Ecto neural progenitor cell (in vitro differentiated cells): ENCODE measurements around the gene CARD8.
"Not testable (repeated sequence)": the region's sequence is repeated elsewhere in the genome, so short reads cannot be mapped to it uniquely, and the experiment has no call there.

Source experiments
- DNase-seq: peaks from one replicate; pipeline ENCODE4 v3.0.0-alpha.2; 2018; ENCODE audit warnings: low spot score

CARD8 gene

GRCh38 chr19:48255376-48256303 lies at the start of gene CARD8:
Gene CARD8 (minus strand): TSS chr19:48255912. CDS start chr19:48241020, 14,892 bp downstream.
- peak; percentile 80 for DNase-seq

- no peak for DNase-seq
Observed at GRCh38 chr19:48303866-48304265, 48.2 kb upstream of the CARD8 start.

- DNase-seq = no peak
Observed at GRCh38 chr19:48303367-48303766, 47.7 kb upstream of the CARD8 start.

GRCh38 chr19:48302600-48302959 lies 46.9 kb upstream of the CARD8 start:
- no peak for DNase-seq

GRCh38 chr19:48301886-48302599 lies 46.3 kb upstream of the CARD8 start:
- no peak for DNase-seq

- DNase-seq = no peak
Observed at GRCh38 chr19:48297975-48298374, 42.3 kb upstream of the CARD8 start.

GRCh38 chr19:48296963-48297734 lies 41.4 kb upstream of the CARD8 start:
- DNase-seq = no peak

GRCh38 chr19:48295458-48295857 lies 39.7 kb upstream of the CARD8 start:
- DNase-seq = no peak

- DNase-seq = no peak
Observed at GRCh38 chr19:48292798-48293197, 37.1 kb upstream of the CARD8 start.

GRCh38 chr19:48291489-48291815 lies 35.7 kb upstream of the CARD8 start:
- not testable (repeated sequence) for DNase-seq

- DNase-seq = peak; percentile 90
Observed at GRCh38 chr19:48290771-48291488, 35.2 kb upstream of the CARD8 start.

- peak; percentile 73 for DNase-seq
Observed at GRCh38 chr19:48290401-48290770, 34.7 kb upstream of the CARD8 start.

- no peak for DNase-seq
Observed at GRCh38 chr19:48287748-48288147, 32.0 kb upstream of the CARD8 start.

- no peak for DNase-seq
Observed at GRCh38 chr19:48284896-48285295, 29.2 kb upstream of the CARD8 start.

- DNase-seq = no peak
Observed at GRCh38 chr19:48283908-48284307, 28.2 kb upstream of the CARD8 start.

GRCh38 chr19:48279747-48280146 lies 24.0 kb upstream of the CARD8 start:
- no peak for DNase-seq

GRCh38 chr19:48274938-48275337 lies 19.2 kb upstream of the CARD8 start:
- DNase-seq = no peak

GRCh38 chr19:48274173-48274572 lies 18.5 kb upstream of the CARD8 start:
- no peak for DNase-seq

GRCh38 chr19:48271531-48272151 lies 15.9 kb upstream of the CARD8 start:
- DNase-seq = peak; percentile 76

GRCh38 chr19:48269617-48270026 lies 13.9 kb upstream of the CARD8 start:
- peak; percentile 32 for DNase-seq

GRCh38 chr19:48265326-48265725 lies 9.6 kb upstream of the CARD8 start:
- DNase-seq = not testable (repeated sequence)

- not testable (repeated sequence) for DNase-seq
Observed at GRCh38 chr19:48260359-48260714, 4.6 kb upstream of the CARD8 start.
